SK-N-SH treated with all-trans-retinoic acid at 6 μM for 48 hours (cell line): ENCODE results near the gene LIN28B.

Experiments used
- ATAC-seq: fragments of 200-7000 bp; cut with Tn5 transposase; 3 replicates; pipeline ENCODE4 v1.9.1; 2020; ENCODE audit warnings: mild to moderate bottlenecking, moderate library complexity
- ARNTL ChIP-seq: fragments of 450-650 bp; formaldehyde crosslinking; IDR thresholded peaks from 2 replicates; pipeline ENCODE4 v1.5.0; 2020; ENCODE audit warnings: low read depth, mild to moderate bottlenecking, moderate library complexity, borderline replicate concordance
- BACH2 ChIP-seq: fragments of 250-450 bp; sonication (Bioruptor Pico); IDR thresholded peaks from 2 replicates; pipeline ENCODE4 v1.9.0; 2021; ENCODE audit warnings: mild to moderate bottlenecking, borderline replicate concordance
- CREB5 ChIP-seq: fragments of 250-450 bp; sonication (Bioruptor Pico); IDR thresholded peaks from 2 replicates; pipeline ENCODE4 v1.5.1; 2020; ENCODE audit warnings: low read depth, mild to moderate bottlenecking, moderate library complexity
- CSDC2 ChIP-seq: fragments of 250-450 bp; sonication (Bioruptor Pico); IDR thresholded peaks from 2 replicates; pipeline ENCODE4 v1.5.0; 2020; ENCODE audit warnings: mild to moderate bottlenecking, moderate library complexity
- ESRRG ChIP-seq: fragments of 250-450 bp; sonication (Bioruptor Pico); IDR thresholded peaks from 2 replicates; pipeline ENCODE4 v1.6.1; 2021; ENCODE audit warnings: mild to moderate bottlenecking
- GLIS3 ChIP-seq: fragments of 250-450 bp; sonication (Bioruptor Pico); IDR thresholded peaks from 2 replicates; pipeline ENCODE4 v1.5.0; 2020; ENCODE audit warnings: mild to moderate bottlenecking, moderate library complexity
- ISL1 ChIP-seq: fragments of 250-450 bp; sonication (Bioruptor Pico); IDR thresholded peaks from 2 replicates; pipeline ENCODE4 v2.1.2; 2022; ENCODE audit warnings: mild to moderate bottlenecking, moderate library complexity
- PPARA ChIP-seq: fragments of 250-450 bp; sonication (Bioruptor Pico); IDR thresholded peaks from 2 replicates; pipeline ENCODE4 v1.5.0; 2020; ENCODE audit warnings: mild to moderate bottlenecking, borderline replicate concordance
- RARB ChIP-seq: fragments of 250-450 bp; sonication (Bioruptor Pico); IDR thresholded peaks from 2 replicates; pipeline ENCODE4 v1.8.0; 2021; ENCODE audit warnings: mild to moderate bottlenecking, moderate library complexity
- SNAI2 ChIP-seq: fragments of 250-450 bp; sonication (Bioruptor Pico); IDR thresholded peaks from 2 replicates; pipeline ENCODE4 v1.5.0; 2020; ENCODE audit warnings: mild to moderate bottlenecking, moderate library complexity
- TCF4 ChIP-seq: fragments of 250-450 bp; sonication (Bioruptor Pico); IDR thresholded peaks from 2 replicates; pipeline ENCODE4 v1.8.0; 2021; ENCODE audit warnings: mild to moderate bottlenecking, moderate library complexity, borderline replicate concordance
- TOX ChIP-seq: fragments of 250-450 bp; sonication (Bioruptor Pico); IDR thresholded peaks from 2 replicates; pipeline ENCODE4 v1.8.0; 2021; ENCODE audit warnings: mild to moderate bottlenecking, moderate library complexity, borderline replicate concordance
- TSHZ2 ChIP-seq: fragments of 250-450 bp; sonication (Bioruptor Pico); IDR thresholded peaks from 2 replicates; pipeline ENCODE4 v1.5.0; 2020; ENCODE audit warnings: mild to moderate bottlenecking, moderate library complexity
- ZC3H10 ChIP-seq: fragments of 250-450 bp; sonication (Bioruptor Pico); IDR thresholded peaks from 2 replicates; pipeline ENCODE4 v1.5.1; 2021; ENCODE audit warnings: mild to moderate bottlenecking, moderate library complexity
- ZFP30 ChIP-seq: fragments of 450-650 bp; formaldehyde crosslinking; IDR thresholded peaks from 2 replicates; pipeline ENCODE4 v1.5.0; 2022; ENCODE audit warnings: mild to moderate bottlenecking, moderate library complexity
- ZNF565 ChIP-seq: fragments of 450-650 bp; formaldehyde crosslinking; conservative IDR thresholded peaks from 2 replicates; pipeline ENCODE4 v1.5.0; 2020; ENCODE audit warnings: low read depth, mild to moderate bottlenecking, moderate library complexity
- ZNF8 ChIP-seq: fragments of 450-650 bp; formaldehyde crosslinking; IDR thresholded peaks from 2 replicates; pipeline ENCODE4 v1.5.0; 2020; ENCODE audit warnings: mild to moderate bottlenecking, moderate library complexity

LIN28B gene

GRCh38 chr6:104930939-104931338, 26.0 kb upstream of the LIN28B start:
- no peak for ATAC-seq
- no peak for TF ChIP-seq ISL1 (CRISPR knock-in tag)
- TF ChIP-seq BACH2 (CRISPR knock-in tag): no peak
- TF ChIP-seq, all 23 proteins: peak for 0

- ATAC-seq: no peak
- TF ChIP-seq PPARA (CRISPR knock-in tag) (no peak), ZNF565 (CRISPR knock-in tag) (no peak), ZFP30 (no peak), SNAI2 (no peak), ZC3H10 (CRISPR knock-in tag) (no peak), ISL1 (CRISPR knock-in tag) (no peak), TOX (CRISPR knock-in tag) (no peak), ARNTL (no peak), ZNF8 (CRISPR knock-in tag) (no peak)
Observed at GRCh38 chr6:104936766-104937535, 20.0 kb upstream of the LIN28B start.

- peak; percentile 19; the same call in 1 of the 2 replicates for TF ChIP-seq TSHZ2 (CRISPR knock-in tag)
- TF ChIP-seq SNAI2: no peak
- 0 out of 2 replicates have a peak, but pooled peaks have one; percentile 38 for TF ChIP-seq ZNF565 (CRISPR knock-in tag)
- no peak for TF ChIP-seq RARB (CRISPR knock-in tag)
- no peak for TF ChIP-seq CREB5
- TF ChIP-seq, all 23 proteins: peak for 2
- ATAC-seq: peak; percentile 42
Observed at GRCh38 chr6:104940238-104940892, 16.5 kb upstream of the LIN28B start.

- ATAC-seq: peak; percentile 94
- no peak for TF ChIP-seq TCF4 (CRISPR knock-in tag)
- TF ChIP-seq GLIS3: 0 out of 2 replicates have a peak, but pooled peaks have one; percentile 11
- TF ChIP-seq CSDC2 (CRISPR knock-in tag): 0 out of 2 replicates have a peak, but pooled peaks have one; percentile 8
- no peak for TF ChIP-seq TOX (CRISPR knock-in tag)
Observed at GRCh38 chr6:104940893-104941728, 15.8 kb upstream of the LIN28B start.

- TF ChIP-seq ZNF565 (CRISPR knock-in tag) (no peak), RARB (CRISPR knock-in tag) (no peak), ZC3H10 (CRISPR knock-in tag) (no peak), ESRRG (no peak)
- TF ChIP-seq, all 23 proteins: peak for 0
- ATAC-seq: peak; percentile 46
Observed at GRCh38 chr6:104941729-104942091, 15.2 kb upstream of the LIN28B start.

- TF ChIP-seq GLIS3 (no peak), TSHZ2 (CRISPR knock-in tag) (0 out of 2 replicates have a peak, but pooled peaks have one; percentile 30)
- ATAC-seq: peak; percentile 32; the same call in 1 of the 3 replicates
Observed at GRCh38 chr6:104943781-104944180, 13.1 kb upstream of the LIN28B start.
